ENCODE results near the gene MYBPC1. TPM values are rescaled to one million over a fixed set of nuclear protein-coding genes. Genes with fewer than 3 reads are reported as not detected.
A peak's percentile ranks its signal among the peaks of the same experiment; 100 is the strongest.

The MYBPC1 gene
- total RNA-seq, 6 experiments from 2014 or later: 0.07 to 6.3 (median 0.66) TPM; not detected in 1

- no peaks in the 10 kb centered on the region for H3K9me3 ChIP-seq
- TF ChIP-seq POLR2A (IDR thresholded peaks at IDR 0.05): no peak
- no peak for TF ChIP-seq CTCF (IDR thresholded peaks at IDR 0.05)
- 18% methylated on average over 1 of the region's 1 CpG for WGBS (ENCODE audit: insufficient coverage, low coverage, low lambda C conversion rate, missing lambda C conversion rate)
- H3K4me1 ChIP-seq: no peaks in the 10 kb centered on the region
- no peak for DNase-seq
- H3K27ac ChIP-seq: no peak overlapping the region
- ATAC-seq: no peak
- intact Hi-C loops (cut with DNase I): no loop called here
- H3K36me3 ChIP-seq: no peaks in the 10 kb centered on the region
- no peak overlapping the region for H3K4me3 ChIP-seq
- H3K27me3 ChIP-seq: no peaks in the 10 kb centered on the region
Observed at GRCh38 chr12:101563212-101563611, 31.6 kb upstream of the MYBPC1 start.

- no peaks in the 10 kb centered on the region for H3K27me3 ChIP-seq
- H3K27ac ChIP-seq: no peak overlapping the region
- no peaks in the 10 kb centered on the region for H3K4me1 ChIP-seq
- WGBS (ENCODE audit: insufficient coverage, low coverage, low lambda C conversion rate, missing lambda C conversion rate): 38% methylated on average over 2 of the region's 2 CpGs
- H3K9me3 ChIP-seq: no peaks in the 10 kb centered on the region
- H3K4me3 ChIP-seq: no peak overlapping the region
- ATAC-seq: no peak
- no peak for DNase-seq
- no peak for TF ChIP-seq POLR2A (IDR thresholded peaks at IDR 0.05)
- no peak for TF ChIP-seq CTCF (IDR thresholded peaks at IDR 0.05)
- intact Hi-C loops (cut with DNase I): no loop called here
- H3K36me3 ChIP-seq: no peaks in the 10 kb centered on the region
Observed at GRCh38 chr12:101564912-101565311, 29.9 kb upstream of the MYBPC1 start.

- intact Hi-C loops (cut with DNase I): no loop called here
- TF ChIP-seq POLR2A (IDR thresholded peaks at IDR 0.05) (no peak), CTCF (IDR thresholded peaks at IDR 0.05) (no peak)
- H3K9me3 ChIP-seq: no peaks in the 10 kb centered on the region
Observed at GRCh38 chr12:101566318-101566717, 28.5 kb upstream of the MYBPC1 start.

GRCh38 chr12:101567918-101568317 lies 26.9 kb upstream of the MYBPC1 start:
- intact Hi-C loops (cut with DNase I): no loop called here
- Histone ChIP-seq H3K9me3 (no peaks in the 10 kb centered on the region), H3K4me1 (no peaks in the 10 kb centered on the region), H3K36me3 (no peaks in the 10 kb centered on the region), H3K4me3 (no peak overlapping the region), H3K27ac (no peak overlapping the region), H3K27me3 (no peaks in the 10 kb centered on the region)
- ATAC-seq (no peak), DNase-seq (no peak)
- no peak for TF ChIP-seq POLR2A (IDR thresholded peaks at IDR 0.05)
- TF ChIP-seq CTCF (IDR thresholded peaks at IDR 0.05): no peak
- WGBS (ENCODE audit: insufficient coverage, low coverage, low lambda C conversion rate, missing lambda C conversion rate): 45% methylated on average over 4 of the region's 4 CpGs

More at GRCh38 chr12:101566318-101566717, 28.5 kb upstream of the MYBPC1 start:
- WGBS (ENCODE audit: insufficient coverage, low coverage, low lambda C conversion rate, missing lambda C conversion rate): 45% methylated on average over 4 of the region's 4 CpGs
- DNase-seq: no peak
- Histone ChIP-seq H3K27me3 (no peaks in the 10 kb centered on the region), H3K4me1 (no peaks in the 10 kb centered on the region), H3K27ac (no peak overlapping the region), H3K36me3 (no peaks in the 10 kb centered on the region), H3K4me3 (no peak overlapping the region)
- ATAC-seq: no peak

GRCh38 chr12:101570047-101570446 lies 24.7 kb upstream of the MYBPC1 start:
- intact Hi-C loops (cut with DNase I): no loop called here
- peak; percentile 32 to 47 (median 42) for TF ChIP-seq CTCF (IDR thresholded peaks at IDR 0.05)
- no peak for TF ChIP-seq POLR2A (IDR thresholded peaks at IDR 0.05)
- H3K4me1 ChIP-seq: no peaks in the 10 kb centered on the region
- no peak overlapping the region for H3K4me3 ChIP-seq
- H3K27me3 ChIP-seq: no peaks in the 10 kb centered on the region
- ATAC-seq: peak; percentile 57 to 91 (median 60)
- no peak overlapping the region for H3K27ac ChIP-seq
- 3% methylated on average over 2 of the region's 2 CpGs for WGBS (ENCODE audit: insufficient coverage, low coverage, low lambda C conversion rate, missing lambda C conversion rate)
- no peaks in the 10 kb centered on the region for H3K9me3 ChIP-seq
- no peak for DNase-seq
- H3K36me3 ChIP-seq: no peaks in the 10 kb centered on the region
